VCaP (cell line): ENCODE results near the gene GEMIN5.
"Not testable (repeated sequence)": the region's sequence is repeated elsewhere in the genome, so short reads cannot be mapped to it uniquely, and the experiment has no call there.

Experiments
- H3K27ac ChIP-seq: fragments of 450-650 bp; 2 replicates; pipeline ENCODE4 v1.5.1; 2017
- TF ChIP-seq, protein P1 (sequence below): fragments of 450-650 bp; conservative IDR thresholded peaks from 2 replicates; pipeline ENCODE4 v1.5.1; 2017; ENCODE audit warnings: mild to moderate bottlenecking, moderate library complexity

GEMIN5 gene

DNA sequence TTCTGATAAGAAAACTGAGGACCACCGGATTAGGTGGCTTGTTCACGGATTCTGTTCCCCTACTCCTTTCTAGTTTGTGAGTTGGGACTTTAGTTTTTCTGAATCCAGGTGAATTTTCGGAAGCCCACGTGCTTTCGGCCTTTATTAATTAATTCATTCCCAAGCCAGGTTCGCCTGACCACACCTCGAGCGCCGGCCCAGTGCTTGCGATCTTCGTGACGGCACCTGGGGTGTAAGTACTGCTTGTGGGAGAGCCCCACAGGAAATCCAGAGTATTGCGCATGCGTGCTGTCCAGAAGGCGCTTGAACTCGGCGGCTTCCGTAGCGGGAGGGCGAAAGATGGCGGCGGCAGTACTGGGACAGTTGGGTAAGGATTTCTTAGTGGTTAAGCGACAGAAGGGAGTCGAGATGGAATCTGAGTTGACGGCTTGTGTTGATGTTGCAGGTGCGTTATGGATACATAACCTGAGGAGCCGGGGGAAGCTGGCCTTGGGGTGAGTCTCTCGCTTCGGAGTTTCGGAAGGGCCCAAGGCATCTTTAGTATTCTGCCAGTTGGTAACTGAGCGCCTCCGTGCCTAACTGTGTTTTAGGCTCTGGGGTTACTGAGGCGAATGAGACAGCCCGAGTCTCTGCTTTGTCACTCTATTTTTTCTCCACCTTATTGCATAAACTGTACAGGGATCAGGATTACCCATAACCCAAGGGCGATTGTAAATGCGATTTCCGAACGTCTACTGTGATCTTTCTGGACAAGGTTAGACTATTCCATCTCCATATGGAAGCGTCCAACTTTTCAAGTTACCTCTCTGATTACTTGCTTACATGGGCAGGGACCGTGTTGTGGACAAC is 3.0 kb upstream of the GEMIN5 start, which contains the start of gene MRPL22:
TSS of gene MRPL22 (plus strand) at position 302 of the 849 bp plus-strand sequence. CDS start at position 340, 38 bp downstream.
- peak within 1 kb of the TSS; percentile 80 for H3K27ac ChIP-seq
- TF ChIP-seq, protein P1, sequence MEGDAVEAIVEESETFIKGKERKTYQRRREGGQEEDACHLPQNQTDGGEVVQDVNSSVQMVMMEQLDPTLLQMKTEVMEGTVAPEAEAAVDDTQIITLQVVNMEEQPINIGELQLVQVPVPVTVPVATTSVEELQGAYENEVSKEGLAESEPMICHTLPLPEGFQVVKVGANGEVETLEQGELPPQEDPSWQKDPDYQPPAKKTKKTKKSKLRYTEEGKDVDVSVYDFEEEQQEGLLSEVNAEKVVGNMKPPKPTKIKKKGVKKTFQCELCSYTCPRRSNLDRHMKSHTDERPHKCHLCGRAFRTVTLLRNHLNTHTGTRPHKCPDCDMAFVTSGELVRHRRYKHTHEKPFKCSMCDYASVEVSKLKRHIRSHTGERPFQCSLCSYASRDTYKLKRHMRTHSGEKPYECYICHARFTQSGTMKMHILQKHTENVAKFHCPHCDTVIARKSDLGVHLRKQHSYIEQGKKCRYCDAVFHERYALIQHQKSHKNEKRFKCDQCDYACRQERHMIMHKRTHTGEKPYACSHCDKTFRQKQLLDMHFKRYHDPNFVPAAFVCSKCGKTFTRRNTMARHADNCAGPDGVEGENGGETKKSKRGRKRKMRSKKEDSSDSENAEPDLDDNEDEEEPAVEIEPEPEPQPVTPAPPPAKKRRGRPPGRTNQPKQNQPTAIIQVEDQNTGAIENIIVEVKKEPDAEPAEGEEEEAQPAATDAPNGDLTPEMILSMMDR: no peak

- TF ChIP-seq, protein P1: no peak
- peak overlapping the region; percentile 80 for H3K27ac ChIP-seq
Observed at GRCh38 chr5:154940375-154940771, 2.4 kb upstream of the GEMIN5 start.

DNA sequence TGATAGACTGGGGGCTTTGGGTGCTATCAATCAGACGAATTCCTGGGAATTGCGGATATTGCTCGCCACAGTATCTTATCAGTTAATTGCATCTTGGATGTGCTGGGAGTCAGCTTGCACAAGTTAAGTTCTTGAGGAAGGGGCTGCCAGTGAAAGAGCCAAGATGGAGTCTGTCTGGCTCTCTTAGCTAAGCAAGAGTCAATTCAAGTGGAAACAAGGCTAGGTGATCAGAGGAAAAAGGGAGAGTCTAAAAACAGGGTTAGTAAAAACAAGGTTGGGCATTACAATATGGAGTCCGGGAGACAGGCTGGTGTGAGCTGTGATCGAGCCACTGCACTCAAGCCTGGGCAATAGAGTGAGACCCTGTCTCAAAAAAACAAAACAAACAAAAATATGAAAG is 1.4 kb upstream of the GEMIN5 start:
- not testable (repeated sequence) for H3K27ac ChIP-seq

DNA sequence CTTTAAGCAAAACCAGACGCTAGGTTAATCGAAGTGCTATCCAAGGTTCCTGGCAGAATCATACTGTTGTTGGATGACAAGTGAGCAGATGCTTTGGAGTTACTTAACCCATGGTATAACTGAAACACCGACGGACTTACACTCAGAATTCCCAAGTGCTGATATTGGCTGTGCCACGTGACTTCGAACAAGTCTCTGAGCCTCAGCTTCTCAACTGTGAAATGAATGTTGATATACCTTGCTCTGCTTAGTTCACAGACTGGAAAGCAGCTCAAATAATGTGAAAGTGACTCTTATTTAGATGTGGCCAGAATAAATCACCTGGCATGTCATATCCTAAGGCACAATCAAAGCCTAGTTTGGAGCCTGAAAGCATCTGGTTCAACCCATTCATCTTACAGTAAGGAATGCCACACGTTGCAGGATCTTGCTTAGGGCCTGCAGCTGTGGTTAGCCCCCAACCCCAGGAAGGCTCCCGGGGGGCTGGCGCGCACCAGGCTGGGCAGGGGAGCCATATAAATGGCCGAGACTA is 759 bp downstream of the GEMIN5 start:
- TF ChIP-seq, protein P1: no peak
- peak overlapping the region; percentile 73 for H3K27ac ChIP-seq

DNA sequence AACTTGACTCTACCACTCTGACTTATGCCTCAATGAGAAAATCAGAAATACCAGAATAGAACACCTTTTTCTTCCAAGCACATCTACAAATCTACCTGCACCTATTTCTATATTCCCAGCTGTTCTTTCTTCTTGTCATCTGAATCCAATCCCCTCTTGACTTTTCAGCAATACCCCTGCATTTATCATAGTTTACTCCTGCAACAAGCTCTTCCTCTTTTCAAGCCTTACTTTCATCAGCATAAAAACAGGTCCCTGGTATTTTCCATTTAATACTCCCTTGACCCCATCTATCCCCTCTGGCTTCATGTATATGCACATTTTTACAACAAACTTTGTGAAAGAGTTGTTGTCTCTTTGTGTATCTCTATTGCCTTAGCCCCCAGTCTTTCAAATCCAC is 3.1 kb downstream of the GEMIN5 start:
- TF ChIP-seq, protein P1: no peak
- no peak overlapping the region for H3K27ac ChIP-seq

- H3K27ac ChIP-seq: no peak overlapping the region
- TF ChIP-seq, protein P1: no peak
Observed at GRCh38 chr5:154933537-154933936, 4.5 kb downstream of the GEMIN5 start.

DNA sequence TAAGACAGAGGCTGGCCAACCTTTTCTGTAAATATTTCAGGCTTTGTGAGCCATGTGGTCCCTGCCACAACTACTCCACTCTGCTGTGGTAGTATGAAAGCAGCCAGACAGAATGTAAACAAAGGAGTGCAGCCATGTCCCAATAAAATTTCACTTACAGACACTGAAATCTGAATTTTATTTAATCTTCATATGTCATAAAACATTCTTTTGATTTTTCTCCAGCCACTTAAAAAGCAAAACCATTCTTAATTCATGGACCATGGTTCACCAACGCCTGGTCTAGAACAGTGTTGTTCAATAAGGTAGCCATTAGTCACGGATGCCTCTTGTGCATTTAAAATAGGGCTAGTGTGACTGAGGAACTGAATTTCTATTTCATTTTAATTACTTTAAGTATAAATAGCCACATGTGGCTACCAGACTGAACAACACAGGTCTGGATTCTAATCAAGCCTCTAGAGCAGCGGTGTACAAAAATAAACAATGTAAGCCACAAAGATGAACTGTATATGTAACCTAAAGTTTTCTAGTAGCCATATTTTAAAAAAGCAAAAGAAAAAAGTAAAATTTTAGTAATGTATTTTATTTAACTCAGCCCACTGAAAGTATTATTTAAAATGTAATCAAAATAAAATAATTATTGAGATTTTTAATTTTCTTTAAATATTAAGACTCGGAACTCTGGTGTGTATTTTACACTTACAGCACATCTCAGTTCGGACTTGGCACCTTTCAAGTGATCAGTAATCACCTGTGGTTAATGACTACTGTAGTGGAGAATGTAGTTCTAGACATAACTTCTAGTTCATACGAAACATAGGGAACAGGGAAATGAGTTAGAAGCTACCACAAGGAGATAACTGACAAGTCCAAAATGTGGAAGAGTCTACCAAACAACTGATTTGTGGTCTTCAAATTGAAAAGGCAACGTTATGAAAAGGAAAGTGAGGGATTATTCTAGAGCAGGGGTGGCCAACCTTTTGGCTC is 14.3 kb downstream of the GEMIN5 start:
- TF ChIP-seq, protein P1: no peak
- peak overlapping the region; percentile 15; the same call in 1 of the 2 replicates for H3K27ac ChIP-seq
